GM18909 (cell line): Measurements from ENCODE around the gene N4BP3.
A peak's percentile ranks its signal among the peaks of the same experiment; 100 is the strongest.
"Not testable (repeated sequence)": the region's sequence is repeated elsewhere in the genome, so short reads cannot be mapped to it uniquely, and the experiment has no call there.

Source experiments
- ATAC-seq: cut with Tn5 transposase; IDR thresholded peaks from one replicate; pipeline ENCODE4 v1.9.1; 2021; ENCODE audit warnings: mild to moderate bottlenecking; ENCODE audit not compliant: unreplicated experiment, poor library complexity

Gene N4BP3

DNA sequence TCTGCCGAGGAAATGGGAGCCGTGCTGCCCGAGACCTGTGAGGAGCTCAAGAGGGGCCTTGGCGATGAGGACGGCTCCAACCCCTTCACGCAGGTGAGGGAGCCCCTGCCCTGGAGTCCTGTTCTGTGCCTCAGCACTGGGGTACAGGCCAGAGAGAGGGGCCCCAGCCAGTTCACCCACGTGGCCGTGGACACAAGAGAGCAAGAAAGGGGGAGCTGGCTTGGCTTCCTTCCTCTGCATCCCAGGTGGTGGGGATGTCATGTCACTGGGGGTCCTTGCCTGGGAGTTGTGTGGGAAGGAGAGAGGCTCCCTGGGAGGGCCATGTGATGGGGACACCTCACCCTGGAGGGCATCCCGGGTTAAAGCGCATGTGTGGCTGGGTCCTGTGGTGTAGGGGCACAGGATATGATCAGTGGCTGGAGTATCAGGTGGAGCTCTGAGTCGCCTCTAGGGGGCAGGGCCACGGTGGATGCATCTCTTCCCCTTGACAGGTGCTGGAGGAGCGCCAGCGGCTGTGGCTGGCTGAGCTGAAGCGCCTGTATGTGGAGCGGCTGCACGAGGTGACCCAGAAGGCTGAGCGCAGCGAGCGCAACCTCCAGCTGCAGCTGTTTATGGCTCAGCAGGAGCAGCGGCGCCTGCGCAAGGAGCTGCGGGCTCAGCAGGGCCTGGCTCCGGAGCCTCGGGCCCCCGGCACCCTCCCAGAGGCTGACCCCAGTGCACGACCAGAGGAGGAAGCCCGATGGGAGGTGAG, 7.5 kb downstream of the N4BP3 start:
- ATAC-seq, result peak; percentile 78

DNA sequence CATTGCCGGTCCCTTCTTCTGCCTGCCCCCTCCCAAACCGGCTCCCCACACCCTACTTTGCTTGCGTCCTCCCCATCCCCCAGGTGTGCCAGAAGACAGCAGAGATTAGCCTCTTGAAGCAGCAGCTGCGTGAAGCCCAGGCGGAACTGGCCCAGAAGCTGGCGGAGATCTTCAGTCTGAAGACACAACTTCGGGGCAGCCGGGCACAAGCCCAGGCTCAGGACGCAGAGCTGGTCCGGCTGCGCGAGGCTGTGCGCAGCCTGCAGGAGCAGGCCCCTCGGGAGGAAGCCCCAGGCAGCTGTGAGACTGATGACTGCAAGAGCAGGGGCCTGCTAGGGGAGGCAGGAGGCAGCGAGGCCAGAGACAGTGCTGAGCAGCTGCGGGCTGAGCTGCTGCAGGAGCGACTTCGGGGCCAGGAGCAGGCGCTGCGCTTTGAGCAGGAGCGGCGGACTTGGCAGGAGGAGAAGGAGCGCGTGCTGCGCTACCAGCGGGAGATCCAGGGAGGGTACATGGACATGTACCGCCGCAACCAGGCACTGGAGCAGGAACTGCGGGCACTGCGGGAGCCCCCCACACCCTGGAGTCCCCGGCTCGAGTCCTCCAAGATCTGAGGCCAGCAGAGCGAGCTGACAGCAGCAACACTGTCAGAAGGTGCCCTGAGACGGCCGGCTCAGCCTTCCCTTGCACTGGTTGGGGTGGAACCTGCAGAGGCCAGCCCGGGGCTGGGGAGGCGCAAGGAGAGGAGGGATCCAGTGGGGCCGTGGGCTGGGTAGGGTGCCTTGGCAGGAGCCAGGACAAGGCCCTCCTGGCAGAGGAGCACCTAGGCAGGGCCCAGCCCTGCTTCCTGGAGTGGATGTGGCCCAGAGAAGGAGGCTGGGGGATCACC, 8.3 kb downstream of the N4BP3 start:
- ATAC-seq, result no peak

DNA sequence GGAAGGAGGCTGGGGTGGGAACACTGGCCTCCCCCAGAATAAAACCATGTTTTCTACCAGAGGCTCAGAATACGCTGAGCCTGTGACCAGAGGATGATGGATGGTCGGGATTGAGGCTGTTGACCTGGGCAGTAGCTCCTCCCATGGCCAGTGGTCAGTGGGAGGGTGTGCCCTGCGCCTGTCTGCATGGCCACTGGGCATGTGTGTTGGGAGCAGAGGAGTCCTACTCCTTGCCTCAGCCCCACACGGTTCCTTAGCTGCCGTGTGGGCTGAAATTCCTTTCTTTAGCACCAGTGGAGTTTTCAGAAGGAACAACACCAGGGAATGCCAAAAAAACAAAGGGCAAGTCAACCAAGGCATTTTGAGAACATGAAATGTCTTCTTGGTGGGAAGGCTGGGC, 9.0 kb downstream of the N4BP3 start:
- no peak for ATAC-seq

DNA sequence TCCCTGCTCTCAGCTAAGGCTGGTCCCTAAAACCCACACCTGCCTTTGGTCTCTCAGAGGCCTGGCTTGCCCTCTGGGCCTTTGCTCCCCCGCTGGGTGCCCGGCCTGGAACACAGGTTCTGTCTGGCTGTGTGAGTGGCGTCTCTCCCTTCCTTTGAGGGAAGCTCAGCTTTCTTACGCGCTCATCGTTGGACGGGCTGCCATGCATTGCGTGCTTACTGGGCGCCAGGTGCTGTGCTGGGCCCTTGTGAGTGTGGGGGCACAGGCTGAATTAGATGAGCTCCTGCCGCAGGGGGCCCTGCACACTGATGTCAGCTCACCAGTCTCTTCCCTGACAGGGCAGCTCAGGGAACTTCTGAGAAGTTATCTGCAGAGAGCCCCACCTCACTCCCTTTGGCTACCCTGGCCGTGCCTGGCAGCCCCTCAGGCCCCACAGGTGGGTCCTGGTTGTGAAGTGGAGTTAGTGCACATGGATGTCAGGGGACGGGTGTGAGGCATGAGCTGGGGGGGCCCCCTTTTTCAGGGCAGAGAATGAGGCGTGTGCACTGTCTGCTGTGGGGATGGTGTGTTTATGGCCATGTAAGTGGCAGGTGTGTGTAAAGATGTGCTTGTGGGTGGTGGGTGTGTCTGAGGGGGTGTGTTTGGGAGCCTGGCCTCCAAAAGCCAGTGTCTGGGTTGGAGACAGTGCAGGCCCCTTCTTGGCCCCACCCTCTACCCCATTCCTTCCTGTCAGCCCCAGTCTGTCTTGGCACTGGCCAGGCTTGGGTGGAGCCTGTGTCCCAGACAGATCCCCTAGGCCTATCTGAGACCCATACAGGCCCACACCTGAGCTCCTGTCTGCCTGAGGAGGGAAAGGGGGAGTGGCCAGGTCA, 10.0 kb downstream of the N4BP3 start:
- no peak for ATAC-seq

DNA sequence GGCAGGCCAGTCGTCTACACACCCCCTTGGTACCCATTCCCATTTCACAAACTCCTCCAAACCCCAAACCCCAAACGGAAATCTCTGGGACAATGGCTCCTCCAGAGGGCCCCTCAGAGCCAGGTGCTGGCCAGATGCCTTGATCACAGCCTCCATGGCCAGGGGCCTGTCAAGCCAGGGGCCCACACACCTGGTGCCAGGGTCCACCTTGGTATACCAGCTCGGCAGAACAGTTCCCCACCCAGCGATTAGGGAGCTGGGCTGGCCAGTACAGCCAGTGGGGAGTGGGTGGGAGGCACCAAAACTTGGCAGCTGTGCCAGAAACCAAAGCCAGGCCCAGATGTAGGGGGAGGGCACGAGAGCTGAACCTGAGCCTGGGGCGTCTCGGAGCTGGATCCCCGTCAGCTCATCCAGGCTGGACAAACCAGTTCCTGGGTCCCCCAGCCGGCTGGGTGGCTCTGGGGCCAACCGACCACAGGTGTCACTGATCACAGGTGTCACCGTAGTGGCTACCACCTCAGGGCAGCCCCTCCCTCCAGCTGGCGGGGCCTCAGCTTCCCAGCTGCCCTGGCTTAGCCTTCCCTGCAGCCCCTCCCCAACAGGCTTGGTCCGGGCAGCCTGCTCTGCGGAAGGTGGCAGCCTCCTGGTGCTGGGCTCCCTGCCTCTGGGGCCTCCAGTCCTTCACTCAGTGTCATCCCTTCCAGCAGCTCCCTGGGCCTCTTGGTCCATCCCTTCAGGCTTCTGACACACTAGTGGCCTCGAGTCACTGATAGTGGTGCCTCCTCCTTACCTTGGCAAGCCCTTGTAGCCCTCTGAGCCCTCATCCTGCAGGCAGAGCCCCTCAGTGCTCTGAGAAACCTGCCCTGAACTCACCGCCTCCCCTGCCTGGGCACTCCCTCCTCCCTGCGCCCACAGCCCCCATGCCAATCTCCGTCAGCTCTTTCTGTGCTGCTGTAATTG, 10.9 kb downstream of the N4BP3 start:
- no peak for ATAC-seq

DNA sequence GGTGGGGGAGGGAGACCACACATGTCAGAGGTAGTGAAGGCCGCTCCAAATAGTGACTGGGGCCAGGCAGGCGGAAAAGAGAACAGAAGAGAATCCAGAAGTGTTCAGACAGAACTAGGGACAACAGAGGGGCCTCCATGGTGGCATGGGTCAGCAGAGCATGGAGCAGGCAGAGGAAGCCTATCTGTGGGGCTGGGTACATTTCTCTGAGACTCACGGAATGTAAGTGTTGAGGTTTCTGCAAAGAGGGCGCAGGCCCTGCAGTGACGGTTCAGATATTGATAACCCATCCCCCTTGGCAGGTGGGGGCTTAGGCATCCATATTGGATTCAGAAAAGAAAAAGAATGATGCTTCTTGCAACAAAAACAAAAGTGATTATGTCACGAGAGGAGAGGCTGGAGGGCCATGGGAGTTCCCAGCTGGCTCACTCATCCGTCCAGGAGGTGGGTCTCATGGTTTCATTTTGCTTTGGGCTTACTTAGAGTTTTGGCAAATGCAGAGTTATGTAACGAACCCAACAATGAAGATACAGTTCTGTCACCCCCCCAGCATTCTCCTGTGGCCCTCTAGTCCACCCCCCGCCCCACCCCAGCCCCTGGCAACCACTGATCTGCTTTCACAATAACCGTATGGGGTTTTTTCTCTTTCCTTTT, 12.0 kb downstream of the N4BP3 start:
- ATAC-seq, result no peak

DNA sequence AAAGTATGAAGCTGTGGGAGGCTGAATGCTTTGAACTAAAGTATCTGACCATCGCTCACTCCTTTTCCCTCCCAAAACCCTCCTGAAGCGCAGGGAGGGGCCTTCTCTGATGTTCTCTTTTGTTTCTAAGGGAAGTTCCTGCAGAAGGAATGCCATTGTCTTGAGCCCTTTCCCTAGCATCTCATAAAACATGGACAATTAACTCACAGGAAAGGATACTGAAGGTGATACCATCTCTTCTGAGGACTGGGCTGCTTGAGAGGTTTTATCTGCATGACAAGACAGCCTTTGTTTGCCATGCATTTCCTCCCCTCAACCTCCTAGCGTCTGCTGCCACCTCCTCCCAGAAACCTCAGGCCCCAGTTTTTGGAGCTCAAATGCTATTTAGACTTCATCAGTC, 13.2 kb downstream of the N4BP3 start:
- ATAC-seq, result no peak

DNA sequence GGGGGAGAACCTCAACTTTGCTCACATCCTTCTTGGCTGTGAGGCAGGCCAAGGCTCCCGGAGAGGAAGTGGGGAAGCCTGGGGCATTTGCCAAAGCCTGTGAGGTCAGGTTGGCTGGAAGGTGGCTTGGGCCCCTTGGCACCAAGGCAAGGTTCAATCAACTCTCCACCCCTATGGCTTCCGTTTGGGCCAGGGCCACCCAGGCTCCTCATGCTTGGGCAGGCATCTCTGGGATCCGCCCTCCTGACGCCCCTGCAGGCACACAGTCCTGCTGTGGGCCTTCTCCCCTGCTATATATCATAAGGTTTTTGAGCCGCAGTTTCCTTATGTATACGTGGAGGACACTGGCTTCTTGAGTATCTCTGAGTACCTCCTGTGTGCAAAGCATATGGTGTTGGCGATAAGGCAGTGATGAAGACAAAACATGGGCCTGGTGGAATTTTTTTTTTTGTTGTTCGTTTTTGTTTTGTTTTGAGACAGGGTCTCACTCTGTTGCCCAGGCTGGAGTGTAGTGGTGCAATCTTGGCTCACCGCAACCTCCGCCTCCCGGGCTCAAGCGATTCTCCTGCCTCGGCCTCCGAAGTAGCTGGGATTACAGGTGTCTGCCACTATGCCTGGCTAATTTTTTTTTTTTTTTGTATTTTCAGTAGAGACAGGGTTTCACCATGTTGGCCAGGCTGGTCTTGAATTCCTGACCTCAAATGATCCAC, 14.1 kb downstream of the N4BP3 start:
- not testable (repeated sequence) for ATAC-seq

DNA sequence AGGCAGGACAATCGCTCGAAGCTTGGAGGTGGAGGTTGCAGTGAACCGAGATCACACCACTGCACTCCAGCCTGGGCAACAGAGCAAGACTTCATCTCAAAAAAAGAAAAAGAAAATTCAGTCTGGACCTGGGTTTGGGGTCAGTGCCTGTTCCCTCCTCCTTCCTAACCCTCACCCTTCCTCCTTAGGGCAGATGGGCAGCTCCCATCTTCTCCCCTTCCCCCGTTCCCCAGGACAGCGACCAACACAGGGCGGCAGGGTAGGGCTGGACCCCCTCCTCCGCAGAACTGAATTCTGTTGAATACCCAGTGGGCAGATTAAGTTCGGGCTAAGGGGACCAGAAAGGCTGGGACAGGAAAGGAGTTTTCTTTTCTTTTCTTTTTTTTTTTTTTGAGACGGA, 16.0 kb downstream of the N4BP3 start:
- ATAC-seq, result no peak

DNA sequence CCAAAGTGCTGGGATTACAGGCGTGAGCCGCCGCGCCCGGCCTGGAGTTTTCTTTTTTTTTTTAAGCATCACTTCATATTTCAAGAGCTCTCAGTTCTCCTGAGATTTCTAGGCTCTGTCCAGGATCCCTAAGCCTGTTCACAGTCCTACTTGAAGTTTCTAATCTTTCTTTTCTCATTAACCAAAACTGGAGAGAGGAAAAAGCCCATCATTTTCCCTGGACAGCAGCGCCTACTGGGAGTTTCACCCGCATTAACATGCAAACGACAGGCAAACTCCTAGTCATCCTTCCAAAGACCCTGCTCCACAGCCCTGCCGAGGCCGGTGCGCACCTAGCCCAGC, 16.9 kb downstream of the N4BP3 start:
- ATAC-seq, result not testable (repeated sequence)

DNA sequence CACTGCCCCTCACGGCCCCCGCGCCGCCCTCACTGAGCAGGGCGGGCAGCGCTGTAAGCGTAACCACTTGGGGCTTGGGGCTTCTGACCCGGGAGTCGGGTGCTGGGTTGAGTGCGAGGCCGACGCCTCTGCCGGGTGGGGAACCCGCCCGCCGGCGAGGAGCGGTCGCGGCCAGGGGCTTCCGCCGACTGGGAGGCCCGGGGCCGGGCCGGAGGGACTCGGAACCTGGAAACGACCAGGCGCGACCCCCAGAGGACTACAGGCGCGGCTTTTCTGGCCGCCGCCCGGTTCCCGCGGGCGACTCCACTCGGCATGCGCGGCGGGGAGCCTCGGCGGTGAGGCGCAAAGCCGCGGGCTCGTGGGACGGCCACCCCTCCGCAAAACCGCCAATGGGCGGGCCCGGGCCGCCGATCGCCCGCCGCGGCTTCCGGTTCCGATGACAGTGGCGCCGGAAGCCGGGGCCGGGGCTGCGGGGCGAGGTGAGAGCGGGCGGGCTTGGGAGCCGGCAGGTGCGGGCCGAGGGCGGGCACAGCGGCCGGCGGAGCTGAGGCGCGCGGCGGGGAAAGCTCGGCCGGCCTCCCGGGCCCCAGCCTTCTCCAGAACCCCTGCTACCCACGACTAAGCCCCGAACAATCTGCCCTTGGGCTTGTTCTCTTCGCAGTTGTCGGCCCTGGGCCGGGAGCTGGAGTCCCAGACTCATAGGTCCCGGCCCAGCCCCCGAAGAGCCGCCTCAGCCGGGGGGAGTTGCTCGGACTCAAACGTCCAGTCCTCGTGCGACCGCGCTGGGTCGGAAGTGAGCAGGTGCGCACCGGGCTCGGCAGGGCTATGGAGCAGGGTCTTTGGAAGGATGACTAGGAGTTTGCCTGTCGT, 17.5 kb downstream of the N4BP3 start, which contains the start of gene RMND5B:
Gene RMND5B (plus strand): TSS at position 439 of the 870 bp plus-strand sequence. CDS start 7,106 bp downstream, outside the sequence.
- peak; percentile 85 for ATAC-seq

DNA sequence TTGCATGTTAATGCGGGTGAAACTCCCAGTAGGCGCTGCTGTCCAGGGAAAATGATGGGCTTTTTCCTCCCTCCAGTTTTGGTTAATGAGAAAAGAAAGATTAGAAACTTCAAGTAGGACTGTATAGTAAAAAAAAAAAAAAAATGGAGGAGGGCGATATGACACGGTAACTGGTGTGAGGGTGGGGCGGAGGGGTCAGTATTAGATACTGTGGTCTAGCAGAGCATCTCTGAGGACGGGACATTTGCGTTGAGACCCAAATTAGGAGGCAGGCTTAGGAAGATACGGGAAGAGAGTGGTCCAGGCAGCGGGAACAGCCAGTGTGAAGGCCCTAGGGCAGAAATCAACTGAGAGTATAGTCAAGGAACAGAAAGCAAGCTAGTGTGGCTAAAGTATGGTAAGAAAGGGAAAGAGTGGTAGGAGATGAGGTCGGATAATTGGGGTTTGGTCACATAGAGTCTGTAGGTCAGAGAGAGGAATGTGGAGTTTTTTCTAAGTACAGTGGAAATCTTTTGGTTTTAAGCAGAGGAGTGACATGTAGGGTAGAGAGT, 18.2 kb downstream of the N4BP3 start:
- ATAC-seq, result no peak

DNA sequence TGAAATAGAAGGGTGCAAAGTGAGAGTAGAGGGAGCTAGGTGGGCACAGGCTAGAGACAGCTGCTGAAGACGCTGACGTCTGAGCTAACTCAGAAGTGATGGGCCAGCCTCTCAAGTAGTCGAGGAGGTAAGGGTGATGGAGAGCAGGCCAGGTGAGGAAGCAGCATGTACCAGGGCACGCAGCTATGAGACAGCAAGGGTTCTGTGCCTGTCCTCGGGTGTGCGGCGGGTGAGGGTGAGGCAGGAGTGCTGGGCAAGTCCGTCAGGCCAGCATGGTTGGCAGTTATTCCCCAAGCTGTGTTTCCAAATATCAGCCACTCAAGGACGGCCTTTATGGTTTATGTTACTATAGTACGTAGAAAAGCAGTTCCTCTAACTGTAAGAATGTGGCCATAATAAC, 23.7 kb downstream of the N4BP3 start:
- ATAC-seq, result no peak

DNA sequence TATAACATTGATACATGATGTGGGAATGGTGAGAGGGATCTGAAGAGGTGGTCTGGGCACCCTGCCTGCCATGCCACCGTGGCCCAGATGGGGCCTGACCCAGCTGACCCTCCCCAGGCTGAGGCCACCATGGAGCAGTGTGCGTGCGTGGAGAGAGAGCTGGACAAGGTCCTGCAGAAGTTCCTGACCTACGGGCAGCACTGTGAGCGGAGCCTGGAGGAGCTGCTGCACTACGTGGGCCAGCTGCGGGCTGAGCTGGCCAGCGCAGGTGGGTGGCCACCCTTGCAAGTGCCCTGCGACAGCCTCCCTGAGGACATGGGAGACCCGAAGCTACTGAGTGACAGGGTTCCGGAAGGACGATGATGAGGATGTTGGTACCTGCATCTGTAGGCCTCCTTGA, 24.7 kb downstream of the N4BP3 start:
- ATAC-seq, result no peak

DNA sequence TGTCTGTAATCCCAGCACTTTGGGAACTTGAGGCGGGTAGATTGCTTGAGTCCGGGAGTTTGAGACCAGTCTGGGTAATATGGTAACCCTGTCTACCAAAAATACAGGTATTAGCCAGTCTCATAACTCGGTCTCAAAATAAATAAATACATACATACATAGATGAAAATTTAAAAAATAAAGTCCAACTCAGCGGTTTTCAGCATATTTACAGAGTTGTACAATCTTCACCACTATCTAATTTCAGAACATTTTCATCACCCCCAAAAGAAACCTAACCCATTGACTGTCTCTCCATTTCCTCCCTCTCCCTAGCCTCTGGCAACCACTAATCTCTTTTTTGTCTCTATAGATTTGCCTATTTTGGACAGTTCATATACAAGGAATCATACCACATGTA, 28.2 kb downstream of the N4BP3 start:
- ATAC-seq, result no peak

DNA sequence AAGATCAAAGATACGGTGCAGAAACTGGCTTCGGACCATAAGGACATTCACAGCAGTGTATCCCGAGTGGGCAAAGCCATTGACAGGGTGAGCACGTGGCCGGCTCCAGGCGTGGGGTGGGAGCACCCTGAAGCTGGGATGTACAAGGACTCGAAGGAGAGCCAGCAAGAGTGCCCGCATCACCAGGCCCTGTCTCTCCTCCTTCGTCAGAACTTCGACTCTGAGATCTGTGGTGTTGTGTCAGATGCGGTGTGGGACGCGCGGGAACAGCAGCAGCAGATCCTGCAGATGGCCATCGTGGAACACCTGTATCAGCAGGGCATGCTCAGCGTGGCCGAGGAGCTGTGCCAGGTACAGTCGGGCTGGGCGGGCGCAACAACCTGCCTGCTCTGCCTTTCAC, 29.3 kb downstream of the N4BP3 start:
- no peak for ATAC-seq

DNA sequence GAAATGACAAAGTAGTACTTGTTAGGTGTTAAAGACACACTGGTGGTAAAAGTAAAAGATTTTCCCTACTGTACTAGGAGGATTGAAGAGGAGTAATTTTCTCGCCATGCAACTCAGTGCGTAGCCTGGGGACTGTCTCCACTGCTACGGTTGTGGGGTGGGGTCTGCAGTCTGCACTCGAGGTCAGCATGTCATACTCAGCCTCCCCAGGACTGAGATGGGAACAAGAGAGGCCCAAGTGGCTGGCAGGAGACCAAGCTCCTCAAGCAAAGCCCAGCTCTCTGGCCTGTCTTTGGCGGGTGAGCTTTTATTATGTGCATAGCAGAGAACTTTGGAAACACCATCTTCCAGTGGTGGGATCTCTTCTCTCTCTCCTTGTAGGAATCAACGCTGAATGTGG, 29.9 kb downstream of the N4BP3 start:
- no peak for ATAC-seq
